Glomerular visceral epithelial cell (primary cell): Measurements from ENCODE around the gene PPP1R37.
A peak's percentile ranks its signal among the peaks of the same experiment; 100 is the strongest.

Source experiments
- DNase-seq: peaks from one replicate; pipeline ENCODE4 v3.0.0-alpha.2; 2016; ENCODE audit errors: extremely low spot score

PPP1R37 gene

DNA sequence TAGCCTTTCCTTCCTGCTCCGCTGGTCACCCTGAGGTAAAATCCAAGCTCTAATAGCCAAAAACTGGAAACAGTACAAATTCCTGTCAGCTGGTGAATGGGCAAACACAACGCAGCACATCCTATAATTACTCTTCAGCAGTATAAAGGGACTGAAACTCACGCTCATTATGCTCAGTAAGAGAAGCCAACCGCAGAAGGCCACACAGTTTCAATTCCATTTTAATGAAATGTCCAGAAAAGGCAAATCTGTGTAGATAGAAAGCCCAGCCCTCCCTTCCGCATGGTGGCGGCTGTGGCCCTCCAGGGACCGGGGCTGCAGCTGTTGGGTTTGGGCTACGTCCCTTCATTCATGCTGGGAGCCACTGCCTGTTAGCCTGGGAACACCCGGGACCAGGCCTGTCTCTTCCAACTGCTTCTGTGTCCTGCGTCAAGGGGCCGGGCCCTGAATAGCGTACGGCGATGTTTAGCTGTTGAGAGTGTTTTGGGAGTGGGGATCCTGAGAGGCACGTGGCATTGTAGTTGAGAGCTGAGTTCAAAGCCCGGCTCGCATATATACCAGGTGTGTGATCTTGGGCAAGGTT lies 44.3 kb downstream of the PPP1R37 start:
- no peak for DNase-seq

- no peak for DNase-seq
These were observed 45.3 kb downstream of the PPP1R37 start for GRCh38 chr19:45138303-45138751.

DNA sequence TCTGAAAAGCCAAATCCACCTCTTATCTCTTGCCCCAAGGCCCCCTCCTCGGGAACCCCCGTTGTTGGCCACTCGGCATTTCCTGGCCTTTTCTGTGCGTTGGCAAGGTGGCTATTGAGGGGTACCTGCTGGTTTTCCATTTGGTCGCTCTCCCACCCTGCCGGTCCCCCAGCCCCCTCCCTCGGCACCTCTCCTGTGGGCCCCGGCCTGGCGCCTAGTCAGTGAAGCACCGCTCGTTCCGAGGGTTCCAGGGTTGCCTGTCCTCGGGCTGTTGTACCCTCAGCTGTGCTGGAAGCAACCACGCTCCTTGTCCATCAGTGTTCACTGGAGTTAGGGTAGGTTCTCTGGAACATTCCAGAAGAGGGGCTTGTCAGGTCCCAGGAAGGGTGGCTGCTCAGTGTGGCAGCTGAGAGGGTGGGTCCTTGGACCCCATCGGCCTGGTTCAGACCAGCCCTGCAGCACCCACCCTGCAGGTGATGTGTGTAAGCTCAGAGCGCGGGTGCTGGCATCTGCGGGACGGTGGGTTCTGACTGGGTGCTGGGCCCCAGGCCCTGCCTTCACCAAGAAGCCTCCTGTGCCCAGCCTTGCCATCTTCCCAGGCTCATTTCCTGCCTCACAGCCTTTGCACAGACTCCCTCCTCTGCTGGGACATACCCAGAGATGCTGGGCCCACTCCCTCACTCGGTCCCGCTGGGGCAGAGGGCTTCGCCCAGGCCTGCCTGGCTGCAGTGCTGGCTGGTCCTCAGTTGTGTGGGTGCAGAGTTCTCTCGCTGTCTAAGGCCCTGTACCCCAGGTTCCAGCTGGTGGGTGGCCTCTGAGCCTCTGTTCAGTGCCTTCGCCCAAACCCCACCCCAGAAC lies 46.5 kb downstream of the PPP1R37 start:
- DNase-seq: no peak

DNA sequence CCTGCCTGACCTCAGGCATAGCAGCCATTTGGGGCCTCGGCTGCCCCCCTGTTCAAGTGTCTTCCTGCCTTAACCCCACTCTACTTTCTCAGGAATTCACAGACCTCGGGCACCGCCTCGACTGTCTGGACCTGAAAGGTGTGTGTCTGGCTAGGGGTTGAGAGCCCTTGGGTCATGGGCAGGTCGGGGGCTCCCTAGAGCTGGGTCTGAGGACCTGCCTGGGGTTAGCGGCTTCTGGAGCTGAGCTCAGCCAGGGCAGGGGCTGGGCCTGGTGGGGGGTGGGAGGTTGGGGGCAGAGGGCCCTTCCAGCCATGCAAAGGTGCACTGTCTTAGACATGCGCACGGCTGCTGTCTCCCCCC lies 47.1 kb downstream of the PPP1R37 start:
- no peak for DNase-seq

DNA sequence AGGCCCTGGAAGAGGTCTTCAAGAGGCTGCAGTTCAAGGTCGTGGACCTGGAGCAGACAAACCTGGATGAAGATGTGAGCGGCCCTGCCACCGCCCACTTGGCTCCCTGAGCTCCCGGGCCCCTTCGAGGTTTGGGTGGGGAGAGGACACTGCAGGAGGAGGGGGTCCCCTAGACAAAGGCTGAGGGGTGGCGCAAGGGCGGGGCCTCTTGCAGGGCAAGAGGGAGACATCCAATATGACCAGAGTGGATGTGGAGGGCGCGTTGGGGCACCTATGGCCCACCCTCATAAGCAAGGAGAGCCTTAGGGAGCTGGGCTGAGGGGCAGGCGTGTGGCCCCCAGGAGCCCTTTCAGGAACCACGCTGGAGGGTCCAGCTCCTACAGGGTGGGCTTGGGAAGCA lies 47.6 kb downstream of the PPP1R37 start:
- no peak for DNase-seq

DNA sequence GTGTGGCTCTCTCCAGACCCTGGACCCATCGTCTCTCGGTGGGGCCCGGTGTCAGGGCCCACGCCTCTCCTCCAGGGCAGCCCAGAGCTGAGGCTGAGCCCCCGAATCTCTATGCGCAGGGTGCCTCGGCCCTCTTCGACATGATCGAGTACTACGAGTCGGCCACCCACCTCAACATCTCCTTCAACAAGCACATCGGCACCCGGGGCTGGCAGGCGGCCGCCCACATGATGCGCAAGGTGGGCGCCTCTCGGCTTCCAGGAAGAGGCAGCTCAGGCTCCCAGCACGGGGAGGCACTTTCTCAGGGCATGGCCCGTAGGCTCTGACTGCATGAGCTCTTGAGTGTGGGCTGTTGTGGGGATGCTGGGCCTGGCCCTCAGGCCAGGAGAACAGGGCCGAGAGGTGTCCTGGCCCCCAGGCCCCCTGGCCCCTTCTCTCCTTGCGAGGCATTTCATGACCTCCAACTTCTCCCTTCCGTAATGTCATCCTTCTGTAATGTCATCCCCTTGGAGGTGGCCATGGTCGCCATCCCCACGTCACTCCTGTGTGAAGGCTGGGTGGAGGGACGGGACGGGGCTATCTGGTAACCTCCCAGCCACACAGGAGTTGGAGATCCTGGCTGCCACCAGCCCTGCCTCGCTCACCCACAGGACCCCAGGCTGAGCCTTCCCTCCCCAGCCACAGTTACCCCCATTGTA lies 48.4 kb downstream of the PPP1R37 start:
- no peak for DNase-seq

DNA sequence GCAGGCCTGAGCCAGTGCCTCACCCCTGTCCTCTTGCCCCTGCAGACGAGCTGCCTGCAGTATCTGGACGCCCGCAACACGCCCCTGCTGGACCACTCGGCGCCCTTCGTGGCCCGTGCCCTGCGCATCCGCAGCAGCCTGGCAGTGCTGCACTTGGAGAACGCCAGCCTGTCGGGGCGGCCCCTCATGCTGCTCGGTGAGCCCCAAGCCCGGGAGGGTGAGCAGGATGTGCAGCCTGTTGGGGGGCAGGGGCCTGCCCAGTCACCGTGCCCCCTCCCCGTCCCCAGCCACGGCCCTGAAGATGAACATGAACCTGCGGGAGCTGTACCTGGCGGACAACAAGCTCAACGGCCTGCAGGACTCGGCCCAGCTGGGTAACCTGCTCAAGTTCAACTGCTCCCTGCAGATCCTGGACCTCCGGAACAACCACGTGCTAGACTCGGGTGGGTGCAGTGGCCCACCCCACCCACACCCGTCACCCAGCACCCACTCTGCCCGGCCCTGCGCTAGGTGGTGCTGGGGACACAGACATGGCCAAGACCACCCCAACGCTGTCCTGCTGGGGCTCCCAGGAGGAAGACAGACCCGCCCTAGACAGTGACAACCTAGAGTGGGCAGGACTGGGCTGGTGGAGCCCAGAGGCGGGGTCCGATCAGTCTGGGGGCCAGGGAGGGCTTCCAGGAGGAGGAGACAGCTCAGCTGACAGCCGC lies 49.2 kb downstream of the PPP1R37 start:
- DNase-seq: no peak

- no peak for DNase-seq
These were observed 49.7 kb downstream of the PPP1R37 start for GRCh38 chr19:45142726-45143110.

- DNase-seq: no peak
These were observed 51.7 kb downstream of the PPP1R37 start for GRCh38 chr19:45144431-45145269.

- no peak for DNase-seq
These were observed 52.6 kb downstream of the PPP1R37 start for GRCh38 chr19:45145270-45146189.

GRCh38 chr19:45146251-45146650 lies 53.3 kb downstream of the PPP1R37 start:
- DNase-seq: no peak

DNA sequence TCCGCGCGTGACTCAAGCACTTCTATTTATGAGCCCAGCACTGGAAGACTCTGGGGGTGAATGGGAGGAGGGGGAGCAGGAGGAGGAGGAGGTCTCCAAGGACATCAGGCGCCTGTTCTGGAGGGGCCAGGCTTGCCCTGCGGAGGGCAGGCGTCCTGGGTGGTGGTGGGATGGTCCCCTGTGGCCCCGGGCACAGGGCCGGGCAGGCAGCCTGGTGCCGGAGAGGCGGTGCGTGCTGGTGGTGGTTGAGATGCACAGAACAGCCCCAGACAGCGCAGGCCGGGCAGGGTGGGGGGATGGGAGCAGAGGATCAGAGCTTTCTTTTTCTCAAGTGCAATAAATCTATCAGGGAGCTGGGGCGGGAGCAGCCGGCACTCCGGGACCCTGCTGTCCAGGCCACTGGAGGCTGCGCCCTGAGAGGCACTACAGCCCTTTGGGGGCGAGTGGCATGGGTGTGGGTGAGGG lies 53.8 kb downstream of the PPP1R37 start:
- DNase-seq: no peak

DNA sequence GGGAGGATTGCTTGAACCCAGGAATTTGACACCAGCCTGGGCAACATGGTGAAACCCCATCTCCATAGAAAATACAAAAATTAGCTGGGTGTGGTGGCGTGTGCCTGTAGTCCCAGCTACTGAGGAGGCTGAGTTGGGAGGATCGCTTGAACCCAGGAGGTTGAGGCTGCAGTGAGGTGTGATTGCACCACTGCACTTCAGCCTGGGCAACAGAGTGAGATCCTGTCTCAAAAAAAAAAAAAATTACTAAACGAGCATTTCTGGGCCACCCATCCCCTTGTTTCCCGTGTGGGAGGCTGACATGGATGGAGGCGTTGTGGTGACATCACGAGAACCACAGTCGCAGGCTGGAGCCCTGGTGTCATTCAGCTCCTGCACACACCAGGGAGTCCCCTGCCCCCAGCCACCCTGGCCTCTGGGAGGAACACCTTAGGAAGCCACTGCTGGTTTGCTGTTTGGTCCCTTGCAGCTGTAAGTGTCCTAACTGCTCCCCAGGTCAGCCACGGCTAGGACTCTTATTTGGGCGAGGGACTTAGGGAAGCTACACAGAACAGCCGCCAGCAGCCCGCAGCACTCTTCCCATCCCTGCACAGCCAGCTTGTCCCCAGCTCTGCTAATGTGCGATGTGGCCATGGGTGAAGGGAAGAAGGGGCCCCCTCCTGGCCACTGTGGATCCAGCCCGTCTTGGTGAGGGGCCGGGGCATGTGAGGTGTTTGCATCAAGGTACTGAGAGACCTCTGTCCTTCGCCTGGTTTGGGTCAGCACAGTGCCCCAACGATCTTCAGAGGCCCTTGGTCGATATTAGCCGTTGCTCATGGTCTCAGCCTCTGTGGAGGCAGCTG lies 55.1 kb downstream of the PPP1R37 start:
- DNase-seq: no peak

GRCh38 chr19:45149129-45149528 lies 56.1 kb downstream of the PPP1R37 start:
- no peak for DNase-seq

GRCh38 chr19:45150180-45150579 lies 57.2 kb downstream of the PPP1R37 start:
- no peak for DNase-seq

GRCh38 chr19:45150751-45151281 lies 57.8 kb downstream of the PPP1R37 start:
- peak; percentile 38 for DNase-seq

- no peak for DNase-seq
These were observed 58.3 kb downstream of the PPP1R37 start for GRCh38 chr19:45151320-45151719.

DNA sequence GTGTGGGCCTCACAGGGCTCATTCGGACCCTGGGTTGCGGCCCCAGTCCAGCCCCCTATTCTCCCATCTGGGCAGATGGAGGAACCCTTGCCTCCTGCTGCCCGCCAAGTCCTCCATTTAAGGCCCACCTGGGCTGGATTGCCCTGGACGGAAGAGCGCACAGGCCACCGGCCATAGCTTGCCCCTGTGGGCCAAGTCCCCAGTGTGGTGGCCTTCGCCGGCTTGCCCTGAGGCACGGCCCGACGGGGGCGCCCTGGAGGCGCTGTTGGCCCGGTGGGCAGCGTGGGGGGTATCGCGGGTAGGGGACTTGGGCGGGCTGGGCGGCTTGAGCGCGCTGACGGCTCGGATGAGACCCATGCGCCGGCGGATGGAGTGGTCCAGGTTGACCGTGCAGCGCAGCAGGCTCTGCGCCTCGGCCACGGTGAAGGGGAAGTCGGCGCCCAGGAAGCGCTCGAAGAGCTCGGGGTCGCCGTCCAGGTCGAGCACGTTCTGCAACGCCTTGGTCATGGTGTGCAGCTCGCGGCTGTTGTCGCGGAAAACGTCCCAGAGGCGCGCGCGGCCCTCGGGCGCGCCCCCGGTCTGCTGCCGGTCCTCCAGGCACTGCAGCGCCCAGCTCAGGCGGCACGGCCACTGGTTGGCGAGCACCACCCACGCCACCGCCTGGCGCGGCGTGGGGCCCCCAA lies 59.0 kb downstream of the PPP1R37 start:
- DNase-seq: no peak
